Stimulated activated CD8-positive, alpha-beta memory T cell treated with anti-CD3 and anti-CD28 coated beads, Interleukin-12 subunit alpha, Interleukin-12 subunit beta, amount 100 ng/mL, for 1 hour (primary cell): ENCODE measurements around the gene CNRIP1.

ENCODE experiments used
- DNase-seq: peaks from one replicate; pipeline ENCODE4 v3.0.0-alpha.2; 2020; ENCODE audit warnings: low read depth

Gene CNRIP1

DNA sequence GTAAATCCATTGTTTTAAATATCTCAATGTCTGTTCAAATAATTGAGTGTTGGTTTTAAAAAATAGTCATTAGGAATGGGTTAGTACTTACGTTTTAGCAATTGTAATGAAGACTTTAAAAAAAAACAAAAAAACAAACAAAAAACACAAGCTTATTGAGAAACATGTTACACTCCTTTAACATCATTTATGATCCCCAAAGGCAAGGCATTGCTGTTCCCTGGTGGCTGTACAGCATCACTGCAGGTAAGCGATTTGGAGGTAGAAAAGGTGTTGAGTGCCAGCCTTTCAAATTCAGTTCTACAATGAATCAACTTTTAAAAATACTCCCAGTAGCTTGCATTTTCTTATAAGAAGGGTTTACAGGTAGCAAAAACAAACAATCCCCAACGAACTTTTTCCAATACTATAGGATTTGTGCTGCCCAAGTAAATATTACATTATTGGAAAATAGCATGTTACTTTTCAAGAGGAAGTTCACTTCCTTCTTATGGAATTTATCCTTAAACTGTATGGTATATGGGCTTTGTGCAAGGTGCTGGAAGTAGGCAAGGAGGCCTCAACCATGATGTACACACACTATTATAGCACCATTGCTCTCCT lies 27.5 kb downstream of the CNRIP1 start:
- DNase-seq: no peak

DNA sequence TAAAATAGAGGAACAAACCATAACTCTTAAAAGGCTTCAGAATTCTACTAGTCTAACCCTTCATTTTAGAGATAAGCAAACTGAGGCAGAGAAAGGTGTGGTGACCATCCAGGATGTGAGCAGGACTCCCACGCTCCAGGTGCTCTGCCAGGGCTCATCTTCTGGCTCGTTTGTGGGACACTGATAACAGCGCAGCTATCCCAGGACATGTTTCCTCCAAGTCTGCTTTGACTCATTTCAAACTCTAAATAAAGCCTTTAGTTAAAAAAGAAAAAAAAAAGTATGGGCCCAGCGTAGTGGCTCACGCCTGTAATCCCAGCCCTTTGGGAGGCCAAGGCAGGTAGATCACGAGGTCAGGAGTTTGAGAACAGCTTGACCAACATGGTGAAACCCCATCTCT lies 28.4 kb downstream of the CNRIP1 start:
- no peak for DNase-seq

DNA sequence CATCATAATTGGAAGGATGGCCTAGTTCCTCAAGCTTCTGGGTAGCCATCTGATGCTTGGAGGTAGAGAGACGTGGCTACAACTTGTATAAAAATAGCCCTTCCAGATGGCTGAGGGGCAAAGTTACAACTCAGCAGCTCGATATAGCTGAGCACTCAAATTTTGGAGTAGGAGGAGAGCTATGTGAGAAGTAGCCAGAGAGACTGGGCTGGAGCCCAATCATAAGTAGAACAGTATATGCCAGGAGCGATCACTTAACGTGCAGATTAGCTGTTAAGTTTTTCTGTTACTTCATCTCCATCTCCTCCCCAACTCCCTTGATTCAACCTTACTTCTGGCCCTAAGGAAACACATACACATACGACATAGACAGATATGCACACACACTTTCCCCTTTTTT lies 28.8 kb downstream of the CNRIP1 start:
- DNase-seq: no peak

DNA sequence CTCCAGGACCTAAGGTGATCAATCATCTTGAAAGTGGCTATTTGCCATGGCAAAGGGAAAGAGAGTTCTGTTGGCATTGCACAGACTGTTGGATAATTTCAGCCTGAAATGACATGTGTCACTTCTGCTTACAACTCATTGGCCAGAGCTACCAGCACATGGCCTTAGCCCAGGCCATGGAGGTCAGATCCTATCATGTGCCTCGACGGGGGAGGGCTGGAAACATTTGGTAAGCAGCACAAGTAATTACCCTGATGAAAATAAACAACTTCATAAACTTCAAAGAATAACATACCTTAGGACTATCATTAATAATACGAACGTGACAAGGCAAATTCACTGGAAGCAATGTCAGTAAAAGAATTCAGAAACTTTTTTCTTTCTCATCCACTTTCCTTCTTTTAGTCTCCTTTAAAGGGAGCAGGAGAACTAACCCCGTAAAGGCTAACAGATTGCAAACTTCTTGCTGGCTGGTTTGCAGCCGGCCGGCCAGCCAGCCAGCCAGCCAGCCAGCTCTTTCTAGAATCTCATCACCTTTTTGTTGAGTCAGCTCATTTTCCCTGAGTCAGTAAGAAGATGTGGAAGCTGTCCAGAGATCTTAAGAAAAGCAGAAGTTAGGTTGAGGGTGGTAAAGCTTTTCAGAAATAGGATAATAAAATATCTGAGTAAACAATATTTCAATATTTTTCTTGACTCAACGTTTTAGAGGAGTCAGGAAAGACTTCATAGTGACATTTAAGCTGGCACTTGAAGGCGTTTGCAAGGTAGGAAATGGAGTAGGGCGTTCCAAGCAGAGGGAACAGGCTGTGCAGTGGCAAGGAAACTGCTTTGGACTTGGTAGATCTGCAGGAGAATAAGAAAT lies 31.9 kb downstream of the CNRIP1 start:
- DNase-seq: no peak

DNA sequence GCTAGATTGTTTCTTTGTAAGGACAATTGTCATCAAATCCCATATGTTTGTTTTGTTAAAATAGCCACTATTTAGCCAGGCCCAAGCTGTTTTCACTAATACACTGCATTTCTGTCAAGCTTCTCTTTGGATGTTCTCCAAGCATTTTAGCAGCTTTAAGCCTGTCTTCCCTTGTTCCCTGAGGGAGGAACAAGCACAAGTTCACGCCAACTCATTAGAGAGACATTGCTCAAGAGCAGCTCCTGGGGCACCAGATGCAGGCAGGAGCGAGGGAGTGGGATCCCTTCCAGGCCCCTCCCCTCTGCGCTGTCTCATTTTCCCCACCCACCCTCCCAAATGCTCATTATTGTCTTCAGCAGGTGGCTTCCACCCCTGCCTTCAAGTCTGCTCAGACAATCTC lies 34.9 kb downstream of the CNRIP1 start:
- DNase-seq: no peak

DNA sequence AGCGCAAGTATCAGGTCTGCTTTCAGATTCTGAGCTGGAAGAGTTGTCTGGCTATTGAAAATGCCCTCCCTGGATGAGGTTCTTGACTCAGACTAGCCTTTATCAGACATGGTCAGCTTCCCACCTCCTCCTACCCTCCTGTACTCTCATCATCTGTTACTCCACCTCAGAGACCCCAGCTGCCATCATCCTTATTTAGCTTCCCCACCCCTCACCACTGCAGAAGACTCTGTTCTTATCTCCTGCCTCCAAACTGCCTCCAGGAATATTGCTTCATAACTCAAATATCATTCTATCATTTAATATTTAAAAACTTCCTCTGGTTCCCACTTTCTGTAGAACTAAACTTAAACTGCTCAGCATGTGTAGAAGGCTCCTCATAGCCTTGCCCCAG lies 36.3 kb downstream of the CNRIP1 start:
- no peak for DNase-seq

DNA sequence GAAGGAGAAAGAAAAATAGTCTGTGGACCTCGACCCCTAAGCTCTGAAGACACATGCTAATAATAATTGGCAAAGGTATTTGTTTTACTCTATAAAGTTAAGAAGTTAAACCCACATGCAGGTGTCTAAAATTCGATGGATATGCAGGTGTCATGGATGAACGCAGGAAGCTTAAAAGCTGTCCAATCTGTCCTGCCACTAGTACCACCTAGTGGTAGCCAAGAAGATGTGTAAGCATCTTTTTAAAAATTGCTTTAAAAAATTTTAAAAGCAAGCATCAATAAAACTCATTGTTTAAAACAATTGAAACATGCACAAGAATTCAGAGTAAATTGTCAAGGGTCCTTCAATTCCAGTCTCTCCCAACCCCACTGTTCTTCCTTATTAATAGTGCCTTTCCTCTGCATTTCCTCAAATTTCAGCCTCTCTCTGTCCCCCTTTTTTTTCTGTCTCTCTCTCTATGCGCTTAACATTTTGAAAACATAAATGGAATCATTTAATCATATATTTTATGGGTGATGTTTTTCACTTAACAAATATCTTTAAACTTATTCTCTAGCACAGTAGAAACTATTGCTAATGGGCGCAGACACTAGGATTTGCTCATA lies 36.8 kb downstream of the CNRIP1 start:
- no peak for DNase-seq

DNA sequence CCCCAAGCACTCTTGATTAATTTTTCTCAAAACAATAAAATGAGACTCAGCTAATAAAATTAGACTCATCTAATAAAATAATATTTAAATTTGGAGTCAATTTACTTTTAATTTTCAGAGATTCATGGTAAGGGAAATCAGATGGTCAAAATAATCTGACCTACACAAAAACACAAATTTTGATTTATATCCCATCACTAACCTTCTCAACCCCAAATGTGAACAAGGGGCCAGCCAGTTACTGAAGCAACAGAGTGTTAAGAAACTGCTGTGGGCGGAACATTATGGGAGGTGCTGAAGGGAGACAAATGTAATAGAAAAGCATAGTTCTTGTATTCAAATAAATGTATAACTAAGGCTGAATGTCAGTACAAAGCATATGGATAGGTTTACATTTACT lies 39.0 kb downstream of the CNRIP1 start:
- DNase-seq: no peak

DNA sequence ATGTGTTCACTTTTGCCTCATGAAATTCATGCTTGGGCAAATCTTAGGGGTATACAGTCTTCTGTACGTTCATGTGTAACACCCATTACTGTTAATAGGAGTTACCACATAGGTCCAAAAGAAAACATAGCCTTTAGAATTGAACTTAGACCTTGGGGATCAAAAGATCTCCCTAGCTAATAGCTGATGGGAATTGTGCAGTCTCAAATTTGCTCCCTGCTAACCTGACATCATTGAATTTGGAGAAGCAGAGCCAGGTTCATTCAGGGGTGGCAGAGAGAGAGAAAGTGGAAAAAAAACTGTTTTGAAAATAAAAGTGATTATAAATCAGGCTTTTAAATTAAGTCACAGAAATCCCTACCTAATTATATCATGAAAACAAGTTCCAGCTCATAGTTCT lies 39.4 kb downstream of the CNRIP1 start:
- DNase-seq: no peak

DNA sequence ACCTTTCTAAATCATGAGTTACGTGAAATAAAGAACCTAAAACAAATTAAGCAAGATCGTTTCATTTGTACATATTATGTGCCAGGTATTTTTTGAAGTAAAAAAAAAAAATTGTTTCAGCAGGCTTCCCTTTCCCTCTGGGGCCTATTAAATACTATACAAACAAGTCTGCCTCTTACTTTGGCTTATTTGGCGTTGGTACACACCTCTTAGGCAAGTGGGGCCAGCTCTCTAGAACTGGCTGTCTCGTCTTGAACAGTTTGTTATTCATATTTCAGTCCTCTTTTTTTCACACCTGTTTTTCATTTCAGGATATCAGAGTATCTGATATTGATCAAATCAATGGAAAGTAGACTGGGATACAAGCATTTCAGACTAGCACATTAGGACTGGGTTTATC lies 40.1 kb downstream of the CNRIP1 start:
- DNase-seq: no peak

DNA sequence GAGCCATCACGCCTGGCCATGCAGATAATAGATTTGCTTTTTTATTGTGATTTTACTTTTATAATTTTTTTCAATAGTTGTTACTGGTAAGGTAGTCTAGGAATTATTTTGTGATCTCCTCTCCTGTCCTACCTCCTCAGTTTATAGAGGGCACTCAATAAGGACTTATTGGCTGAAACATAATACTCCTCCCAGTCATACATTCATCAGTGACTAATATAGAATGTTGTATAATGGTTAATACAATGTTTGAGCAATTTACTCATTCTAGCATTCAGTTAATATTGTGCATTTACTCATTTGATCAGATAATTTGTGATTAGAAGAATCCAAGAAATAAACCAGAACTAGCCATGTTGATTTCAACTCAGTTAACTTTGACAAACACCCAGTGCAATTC lies 41.6 kb downstream of the CNRIP1 start:
- no peak for DNase-seq

DNA sequence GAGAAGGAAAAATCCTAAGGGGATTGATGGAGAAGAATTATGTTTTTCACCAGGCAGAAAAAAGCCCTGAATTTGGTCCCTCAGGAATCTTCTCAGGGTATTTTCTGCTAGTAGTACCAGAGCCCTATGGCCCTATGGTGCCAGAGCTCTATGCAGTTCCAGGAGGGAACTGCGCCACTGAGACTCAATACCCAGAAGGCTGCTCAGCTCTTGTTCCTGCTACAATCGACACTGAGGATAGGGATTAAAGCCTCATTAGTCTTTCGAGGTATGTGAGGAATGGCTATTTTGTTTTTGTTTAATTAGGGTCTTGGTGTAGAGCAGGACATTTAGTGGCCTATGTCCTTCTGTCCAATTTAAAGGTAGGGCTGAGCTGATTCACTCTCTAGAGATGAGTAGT lies 45.7 kb downstream of the CNRIP1 start:
- no peak for DNase-seq

DNA sequence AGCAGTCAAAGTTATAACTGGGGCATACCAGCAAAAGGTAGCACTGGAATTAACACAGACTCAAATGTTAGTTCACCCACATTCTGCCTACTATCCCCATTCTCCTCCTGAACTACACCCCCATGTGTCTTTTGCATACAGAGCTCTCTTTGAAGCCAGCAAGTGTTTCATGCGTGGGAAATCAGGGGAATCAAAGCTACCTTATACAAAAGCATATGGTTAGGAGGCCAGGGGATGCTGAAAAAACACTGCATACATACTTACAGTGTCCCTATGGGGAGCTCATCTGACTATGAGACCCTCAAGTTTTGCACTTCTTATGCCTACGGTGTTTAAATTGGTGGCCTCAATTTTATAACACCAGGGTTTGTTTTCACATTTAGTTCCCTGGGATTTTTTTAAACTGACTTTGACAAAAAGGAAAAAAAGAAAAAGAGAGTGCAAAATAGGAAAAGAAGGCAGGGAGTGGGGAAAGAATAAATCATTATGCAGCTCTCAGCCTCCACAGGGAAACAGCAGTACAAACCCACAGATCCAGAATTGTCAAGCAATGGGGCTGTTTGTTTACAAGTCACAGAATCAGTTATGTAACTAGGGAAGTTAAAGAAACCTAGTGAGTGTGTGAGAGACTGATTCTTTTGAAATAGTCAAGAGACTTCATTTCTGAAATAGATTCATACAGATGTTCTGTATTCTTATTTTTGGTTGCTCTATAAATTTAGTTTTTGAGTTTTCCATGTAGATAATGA lies 47.3 kb downstream of the CNRIP1 start:
- no peak for DNase-seq

DNA sequence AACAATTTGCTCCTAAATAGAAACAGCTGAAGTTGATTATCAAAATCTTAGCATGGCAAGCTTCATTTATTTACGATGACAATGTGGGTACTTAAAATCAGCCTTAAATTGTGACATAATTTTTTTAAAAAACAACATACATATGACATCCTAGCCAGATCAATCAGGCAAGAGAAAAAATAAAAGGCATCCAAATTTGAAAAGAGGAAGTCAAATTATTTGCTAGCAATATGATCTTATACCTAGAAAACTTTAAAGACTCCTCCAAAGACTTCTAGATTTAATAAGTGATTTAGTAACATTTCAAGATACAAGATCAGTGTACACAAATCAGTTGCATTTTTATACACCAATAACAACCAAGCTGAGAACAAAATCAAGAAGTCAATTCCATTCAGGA lies 53.1 kb downstream of the CNRIP1 start:
- DNase-seq: no peak

DNA sequence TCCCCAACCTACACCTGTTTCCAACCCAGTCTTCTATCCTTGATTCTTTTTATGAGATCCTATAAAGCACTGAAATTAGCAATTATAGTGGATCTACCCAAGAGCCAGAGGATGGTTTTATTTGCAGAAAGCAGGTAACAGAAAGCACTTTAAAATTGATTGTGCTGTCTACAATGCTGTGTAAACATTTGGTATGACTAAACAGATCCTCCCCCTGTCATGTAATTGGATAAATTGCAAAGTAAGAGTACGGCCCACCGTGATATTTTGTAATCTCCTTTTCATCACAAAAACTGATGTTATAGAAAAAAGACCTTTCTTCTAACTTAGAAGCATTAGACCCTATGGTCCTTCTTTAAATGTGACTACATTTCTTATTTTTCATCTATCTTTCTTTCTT lies 56.1 kb downstream of the CNRIP1 start:
- DNase-seq: no peak

DNA sequence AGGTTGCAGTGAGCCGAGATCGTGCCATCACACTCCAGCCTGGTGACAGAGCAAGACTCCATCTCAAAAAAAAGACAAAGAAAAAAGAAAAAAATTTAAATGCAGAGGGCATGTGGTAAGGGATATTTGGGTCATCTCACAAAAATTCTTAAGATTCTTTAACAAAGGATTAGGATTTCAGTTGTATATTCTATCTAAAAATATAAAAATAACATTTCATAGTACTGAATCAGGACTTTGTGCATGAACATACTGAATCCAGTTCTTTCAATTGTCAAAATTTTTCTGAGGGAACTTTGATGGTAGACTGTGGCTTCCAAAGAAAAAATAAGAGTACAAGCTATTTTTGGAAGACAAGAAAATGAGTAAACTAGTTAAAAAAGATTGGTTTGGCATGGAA lies 60.9 kb downstream of the CNRIP1 start:
- no peak for DNase-seq

DNA sequence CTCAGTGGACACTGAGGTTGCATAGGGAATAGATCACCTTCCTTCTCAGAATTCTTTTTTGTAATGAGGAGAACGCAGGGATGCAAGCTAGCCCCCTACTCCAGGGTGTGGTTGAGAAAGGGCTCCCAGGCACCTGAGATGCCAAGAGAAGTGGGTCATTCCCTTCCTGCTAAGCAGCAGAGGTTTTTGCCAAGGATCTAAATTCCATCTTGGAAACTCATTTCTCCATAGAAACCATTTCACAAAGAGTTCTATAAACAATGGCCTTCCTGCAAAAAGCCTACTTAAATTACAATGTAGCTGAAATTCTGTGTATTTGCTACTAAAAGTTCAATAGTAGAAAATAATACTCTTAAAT lies 63.7 kb downstream of the CNRIP1 start:
- no peak for DNase-seq

DNA sequence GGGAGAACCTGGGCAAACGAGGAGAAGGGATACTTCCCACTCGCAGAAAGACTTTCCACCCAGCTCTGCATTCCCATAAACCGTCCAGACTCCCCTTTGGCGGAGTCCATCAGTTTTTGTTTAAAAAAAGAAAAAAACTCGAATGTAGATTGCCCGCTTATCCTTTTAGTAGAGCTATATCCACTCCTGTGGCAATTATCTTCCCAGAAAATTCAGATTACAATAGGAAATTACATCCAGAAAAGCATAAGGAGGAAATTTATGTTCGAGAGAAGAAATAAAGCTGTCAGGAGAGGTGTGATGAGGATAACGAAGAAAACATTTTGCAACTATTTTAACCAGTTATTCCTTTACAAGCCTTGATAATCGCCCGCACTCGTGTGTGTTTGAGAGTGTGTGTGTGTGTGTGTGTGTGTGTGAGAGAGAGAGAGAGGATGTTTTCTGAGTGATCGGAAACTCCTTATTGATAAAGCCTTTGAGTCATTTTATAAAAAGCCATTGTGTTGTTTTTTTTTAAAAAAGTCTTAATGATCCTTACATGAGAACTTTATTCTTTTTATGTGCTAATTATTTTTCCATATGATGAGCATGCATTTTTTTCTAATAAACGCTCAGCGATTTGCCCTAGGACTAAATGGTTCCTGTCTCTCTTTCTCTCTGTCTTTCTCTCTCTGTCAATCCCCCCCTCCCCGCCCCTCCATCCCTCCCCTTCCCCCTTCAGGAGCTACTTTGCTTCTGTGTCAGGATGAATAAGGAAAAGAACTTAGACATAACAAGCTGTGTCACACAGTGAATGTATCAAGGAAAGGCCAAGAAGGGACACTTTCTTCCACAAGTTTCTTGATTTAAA lies 66.3 kb downstream of the CNRIP1 start:
- DNase-seq: no peak

DNA sequence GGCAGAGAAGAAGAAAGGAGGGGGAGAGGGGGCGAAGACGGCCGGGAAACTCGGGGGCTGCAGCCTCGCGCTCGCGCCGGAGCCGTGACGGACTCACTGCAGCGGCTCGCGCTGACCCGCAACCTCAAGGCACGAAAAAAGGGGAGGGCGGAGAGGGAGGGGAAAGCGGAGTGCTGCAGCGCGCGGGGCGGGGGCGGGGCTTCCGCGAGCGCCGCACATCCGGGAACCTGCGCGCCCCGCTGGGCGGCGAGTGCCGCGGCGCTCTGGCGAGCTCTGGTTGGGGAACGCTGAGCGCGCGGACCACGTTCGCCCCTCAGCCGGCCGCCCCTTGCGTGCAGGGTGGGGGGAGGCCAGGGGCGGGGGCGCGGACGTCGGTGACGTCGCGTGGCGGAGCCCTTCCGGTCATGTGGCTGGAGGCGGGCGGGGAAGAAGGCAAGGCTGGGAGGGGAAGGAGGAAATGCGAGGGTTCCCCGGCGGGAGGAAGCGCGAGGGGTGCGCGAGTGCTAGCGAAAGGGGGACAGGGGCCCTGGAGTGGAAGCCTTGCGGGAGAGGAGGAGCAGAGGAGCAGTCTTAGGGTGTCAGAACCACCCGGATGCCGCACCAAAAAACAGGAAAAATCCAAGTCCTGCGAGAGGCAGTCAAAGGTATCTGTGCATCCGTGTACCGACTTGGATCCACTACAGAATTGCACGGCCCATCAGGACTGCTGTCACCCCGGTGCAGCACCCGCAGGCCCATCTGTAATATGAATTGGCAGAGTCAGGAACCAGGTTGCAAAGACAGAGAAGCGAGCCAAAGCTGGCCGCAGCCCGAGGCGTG lies 67.1 kb downstream of the CNRIP1 start, which contains the start of gene PPP3R1:
Gene PPP3R1, minus strand, starts transcription at position 133 of the 819 bp plus-strand sequence. CDS start 405 bp downstream, outside the sequence.
- DNase-seq: peak; percentile 90

DNA sequence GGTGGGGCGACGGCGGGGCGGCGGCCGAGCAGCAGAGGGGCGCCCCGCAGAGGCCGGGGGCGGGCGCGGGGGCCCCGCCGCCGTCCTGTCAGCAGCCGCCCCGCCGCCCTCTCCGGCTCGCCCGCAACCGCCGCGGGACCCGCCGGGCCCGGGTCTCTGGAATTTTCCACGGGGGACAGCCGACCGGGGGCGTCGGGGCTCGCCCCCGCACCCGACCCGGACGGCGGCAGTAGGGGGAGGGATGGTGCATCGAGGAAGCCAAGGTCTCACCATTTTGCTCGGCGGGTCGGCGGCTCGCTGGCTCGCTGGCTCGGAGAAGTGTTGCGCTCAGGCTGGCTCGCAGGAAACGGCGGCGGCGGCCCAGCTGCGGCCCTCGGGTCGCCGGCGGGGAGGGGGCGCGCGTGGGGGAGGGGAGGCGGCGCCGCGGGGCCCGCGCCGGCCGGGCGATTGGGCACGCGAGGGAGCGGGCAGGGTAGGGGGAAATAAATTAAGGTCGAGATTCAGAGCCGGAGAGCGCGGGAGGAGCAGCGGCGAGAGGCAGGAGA lies 67.8 kb downstream of the CNRIP1 start:
- peak; percentile 24 for DNase-seq
